Type B pancreatic cell (in vitro differentiated cells): ENCODE data around the gene UQCRQ. TPM values are rescaled to one million over a fixed set of nuclear protein-coding genes. Genes with fewer than 3 reads are reported as not detected.

ENCODE experiments used
- DNase-seq: peaks from one replicate; pipeline ENCODE4 v3.0.0; 2021; ENCODE audit warnings: mixed read lengths; ENCODE audit not compliant: unreplicated experiment; ENCODE audit errors: extremely low spot score
- H3K27ac Mint-ChIP-seq: 2 replicates; pipeline ENCODE4 v1.8.0; 2021; ENCODE audit warnings: mild to moderate bottlenecking, mixed read lengths
- H3K27me3 Mint-ChIP-seq: 2 replicates; pipeline ENCODE4 v1.8.0; 2021; ENCODE audit warnings: mixed read lengths
- H3K36me3 Mint-ChIP-seq: 2 replicates; pipeline ENCODE4 v1.8.0; 2021; ENCODE audit warnings: mixed read lengths
- H3K4me1 Mint-ChIP-seq: one replicate; pipeline ENCODE4 v1.8.0; 2021; ENCODE audit warnings: mixed read lengths; ENCODE audit not compliant: unreplicated experiment
- H3K4me3 Mint-ChIP-seq: 2 replicates; pipeline ENCODE4 v1.8.0; 2021; ENCODE audit warnings: mild to moderate bottlenecking, mixed read lengths
- H3K9me3 Mint-ChIP-seq: 2 replicates; pipeline ENCODE4 v1.8.0; 2021; ENCODE audit warnings: mixed read lengths
- CTCF ChIP-seq: fragments of 200-600 bp; sonication (generic); conservative IDR thresholded peaks from 2 replicates; pipeline ENCODE4 v1.5.0; 2021; ENCODE audit warnings: antibody characterized with exemption, mild to moderate bottlenecking
- total RNA-seq: library from RNA; stranded (reverse); gene quantifications from 2 replicates; pipeline ENCODE4 v1.2.1, GENCODE V29; 2021; ENCODE audit warnings: low replicate concordance

UQCRQ gene
- total RNA-seq, 1 donor from 2014 or later = 445 TPM

GRCh38 chr5:132872788-132873118, 6.3 kb downstream of the UQCRQ start:
- Mint-ChIP-seq H3K4me3 (no peak overlapping the region), H3K4me1 (peaks cover 25% of the 10 kb centered on the region)

GRCh38 chr5:132873119-132873929, 6.9 kb downstream of the UQCRQ start, which contains the start of gene LEAP2:
Gene LEAP2, plus strand, starts transcription at chr5:132873668. Its CDS starts 27 bp downstream, at chr5:132873695.
- H3K27ac Mint-ChIP-seq = peak within 1 kb of the TSS; percentile 86

More at GRCh38 chr5:132872788-132873118, 6.3 kb downstream of the UQCRQ start:
- no peak for DNase-seq
- Mint-ChIP-seq H3K36me3 (peaks cover 14% of the 10 kb centered on the region), H3K27ac (peak overlapping the region; percentile 86), H3K9me3 (no peaks in the 10 kb centered on the region), H3K27me3 (no peaks in the 10 kb centered on the region)
- TF ChIP-seq CTCF = no peak

GRCh38 chr5:132873930-132874271, 7.5 kb downstream of the UQCRQ start:
- TF ChIP-seq CTCF = no peak
- Mint-ChIP-seq H3K27ac (peak overlapping the region; percentile 86), H3K27me3 (no peaks in the 10 kb centered on the region), H3K4me1 (peaks cover 16% of the 10 kb centered on the region), H3K36me3 (peaks cover 11% of the 10 kb centered on the region), H3K4me3 (no peak overlapping the region), H3K9me3 (no peaks in the 10 kb centered on the region)
- no peak for DNase-seq

More at GRCh38 chr5:132873119-132873929, 6.9 kb downstream of the UQCRQ start, which contains the start of gene LEAP2:
- H3K9me3 Mint-ChIP-seq = no peaks in the 10 kb centered on the region
- H3K36me3 Mint-ChIP-seq = peaks cover 15% of the 10 kb centered on the region
- TF ChIP-seq CTCF = no peak
- no peaks in the 10 kb centered on the region for H3K27me3 Mint-ChIP-seq
- H3K4me1 Mint-ChIP-seq = peaks cover 21% of the 10 kb centered on the region
- peak within 1 kb of the TSS; percentile 22 for H3K4me3 Mint-ChIP-seq
- no peak for DNase-seq

- Mint-ChIP-seq H3K36me3 (peaks cover 10% of the 10 kb centered on the region), H3K27ac (peak overlapping the region; percentile 81), H3K9me3 (no peaks in the 10 kb centered on the region), H3K4me3 (no peak overlapping the region), H3K27me3 (no peaks in the 10 kb centered on the region), H3K4me1 (peaks cover 16% of the 10 kb centered on the region)
- DNase-seq = no peak
- TF ChIP-seq CTCF = no peak
These were observed 9.7 kb downstream of the UQCRQ start for GRCh38 chr5:132876020-132876759.

GRCh38 chr5:132877466-132877865, 11.0 kb downstream of the UQCRQ start:
- no peak for DNase-seq
- TF ChIP-seq CTCF = no peak
- Mint-ChIP-seq H3K4me1 (peaks cover 16% of the 10 kb centered on the region), H3K27me3 (no peaks in the 10 kb centered on the region), H3K36me3 (peaks cover 12% of the 10 kb centered on the region), H3K9me3 (no peaks in the 10 kb centered on the region), H3K4me3 (no peak overlapping the region), H3K27ac (no peak overlapping the region)
